ENCODE measurements around the gene OSBPL5.
A peak's percentile ranks its signal among the peaks of the same experiment; 100 is the strongest.

Gene OSBPL5

GRCh38 chr11:3049430-3050243 is 115.5 kb downstream of the OSBPL5 start:
- DNase-seq = peak; percentile 94

GRCh38 chr11:3047637-3048036 is 117.5 kb downstream of the OSBPL5 start:
- no peak for DNase-seq

DNA sequence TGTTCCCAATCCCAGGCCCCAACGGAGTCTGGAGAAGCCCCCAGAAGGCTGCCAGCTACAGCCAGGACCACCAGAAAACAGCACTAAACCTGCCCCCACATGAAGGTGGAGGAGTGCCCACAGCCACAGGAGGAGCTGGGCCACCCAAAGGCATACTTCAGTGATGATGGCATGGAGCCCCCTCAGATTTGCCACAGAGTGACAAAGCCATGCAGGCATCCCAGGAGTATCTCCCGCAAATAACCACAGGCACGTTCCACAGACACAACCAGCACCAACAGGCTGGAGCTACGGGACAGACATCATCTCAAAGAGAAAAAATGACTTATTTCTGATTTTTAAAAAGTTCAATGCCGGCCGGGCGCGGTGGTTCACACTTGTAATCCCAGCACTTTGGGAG is 118.5 kb downstream of the OSBPL5 start:
- DNase-seq = no peak

GRCh38 chr11:3046190-3046589 is 118.9 kb downstream of the OSBPL5 start:
- no peak for DNase-seq

DNA sequence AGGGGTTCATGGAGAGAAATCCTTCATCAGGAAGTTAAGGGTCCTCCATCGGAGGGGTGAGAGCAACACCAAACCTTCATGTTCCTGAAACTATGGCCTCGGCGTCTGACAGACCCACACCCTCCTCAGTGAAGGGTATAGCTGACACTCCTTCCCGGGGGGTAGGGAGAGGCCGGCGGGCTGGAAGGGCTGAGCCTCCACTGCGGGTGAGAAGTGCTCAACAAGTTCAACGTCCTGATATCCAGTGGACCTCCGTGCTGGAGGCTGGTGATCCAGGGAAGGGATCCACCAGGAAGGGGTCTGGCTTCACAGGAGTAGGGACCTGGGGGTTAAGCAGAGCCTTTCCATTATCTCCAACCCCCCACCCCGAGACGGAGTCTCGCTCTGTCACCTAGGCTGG is 120.2 kb downstream of the OSBPL5 start:
- DNase-seq = no peak

DNA sequence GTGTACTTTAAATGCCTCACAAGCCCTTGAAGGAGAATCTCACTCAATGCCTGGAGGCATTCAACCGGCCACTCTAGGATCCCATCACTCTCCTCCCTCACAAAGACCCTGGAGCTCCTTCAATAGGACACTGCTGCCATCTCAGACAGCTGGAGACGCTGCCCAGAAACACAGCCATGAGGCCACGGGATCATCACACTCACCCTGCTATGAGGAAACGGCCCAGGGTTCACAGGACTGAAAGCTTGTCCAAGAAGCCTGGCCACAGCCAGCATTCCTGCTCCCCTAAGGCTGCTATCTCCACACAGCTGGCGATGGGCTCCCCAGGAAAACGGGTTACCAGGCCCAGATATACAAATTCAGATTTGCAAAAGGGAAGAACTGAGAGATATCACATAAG is 121.1 kb downstream of the OSBPL5 start:
- DNase-seq = no peak

- no peak for DNase-seq
These were observed 121.7 kb downstream of the OSBPL5 start for GRCh38 chr11:3043315-3043871.

DNA sequence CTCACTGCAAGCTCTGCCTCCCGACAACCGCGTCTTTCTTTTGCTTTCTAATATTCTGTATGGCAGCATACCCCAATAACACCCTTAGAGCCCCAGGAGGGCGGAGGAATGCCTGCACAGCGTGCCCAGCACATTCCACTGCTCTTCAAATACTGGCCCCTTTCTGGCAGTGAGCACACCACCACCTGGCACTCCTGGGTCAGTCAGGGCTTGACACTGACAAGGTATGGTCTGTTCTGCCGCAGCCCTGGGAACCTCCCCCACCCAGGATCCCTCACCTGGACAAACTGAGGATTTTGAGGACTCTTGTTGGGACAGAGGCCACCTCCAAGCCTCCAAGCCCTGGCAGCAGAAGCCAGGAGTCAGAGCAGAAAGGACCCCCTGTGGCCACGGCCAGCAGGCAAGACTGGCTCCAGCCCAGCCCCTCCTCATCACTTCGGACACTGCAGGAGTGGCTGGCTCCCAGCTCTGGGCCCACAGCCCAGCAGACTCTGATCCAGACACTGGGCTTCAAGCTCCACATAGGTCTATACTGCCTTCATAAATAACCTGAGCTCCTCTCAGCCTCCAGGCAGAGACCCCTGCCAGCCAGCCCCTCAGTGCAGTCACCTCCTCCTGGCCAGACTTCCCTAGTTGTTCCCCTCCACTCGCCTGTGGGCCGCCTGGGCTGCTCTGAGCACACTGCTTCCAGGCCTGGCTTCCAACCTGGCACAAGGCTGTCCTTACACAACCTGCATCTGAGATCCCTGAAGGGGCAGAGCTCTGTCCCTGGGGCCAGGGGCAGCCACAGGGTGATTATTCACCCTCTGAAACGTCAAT is 122.4 kb downstream of the OSBPL5 start:
- DNase-seq = no peak

DNA sequence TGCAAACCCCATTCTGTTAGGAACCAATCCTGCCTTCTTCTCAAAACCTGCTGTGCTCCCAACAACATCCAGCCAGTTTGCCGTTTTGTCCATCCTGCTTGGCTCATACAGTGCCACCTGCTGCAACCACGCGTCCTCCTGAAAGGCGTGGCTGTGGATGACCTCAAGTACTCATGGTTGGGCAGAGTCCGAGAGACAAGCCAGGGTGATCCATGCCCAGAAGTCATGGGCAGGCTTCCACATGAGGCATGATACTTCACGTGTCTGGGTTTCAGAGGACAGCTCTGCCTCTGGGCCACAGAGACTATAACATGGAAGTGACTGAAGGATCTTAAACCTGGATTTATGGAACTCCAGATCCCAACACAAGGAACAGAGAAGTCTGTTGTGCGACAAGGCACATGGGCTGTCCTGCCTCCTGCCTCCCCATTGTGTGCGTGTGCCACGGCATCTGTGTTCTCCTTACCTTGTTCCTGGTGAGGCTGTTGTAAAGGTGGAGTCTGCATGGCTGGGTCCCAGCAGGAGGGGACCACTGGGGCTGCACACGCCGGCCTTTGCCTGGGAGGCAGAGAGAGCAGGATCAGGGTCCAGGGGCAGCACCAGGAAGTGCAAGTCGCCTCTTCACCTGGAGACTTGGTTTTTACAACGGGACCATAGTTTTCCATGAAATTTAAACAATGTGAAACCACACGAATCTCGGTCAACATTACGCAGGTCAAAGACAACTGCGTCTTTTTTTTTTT is 123.2 kb downstream of the OSBPL5 start:
- no peak for DNase-seq

DNA sequence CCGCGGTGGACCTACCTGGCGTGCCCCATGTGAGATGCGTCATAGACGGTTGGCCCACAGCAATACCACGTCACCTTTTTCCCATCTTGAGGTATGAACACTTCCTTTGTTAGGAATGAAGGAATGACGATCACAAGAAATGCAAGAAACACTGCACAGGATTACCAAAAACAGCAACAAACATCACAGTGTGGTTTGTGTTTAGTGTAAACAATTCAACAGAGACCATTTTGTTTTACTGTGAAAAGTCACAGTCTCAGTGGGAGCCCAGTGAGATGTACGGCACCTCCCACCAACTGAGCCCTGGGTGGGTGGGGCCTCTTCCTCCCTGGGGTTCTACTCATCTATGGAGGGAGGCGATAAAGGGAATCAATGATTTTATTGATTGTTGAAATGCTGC is 124.2 kb downstream of the OSBPL5 start:
- DNase-seq = no peak

- DNase-seq = no peak
These were observed 127.2 kb downstream of the OSBPL5 start for GRCh38 chr11:3037945-3038271.
